Measurements from ENCODE around the gene SLX4IP.

- TF ChIP-seq, protein P1, sequence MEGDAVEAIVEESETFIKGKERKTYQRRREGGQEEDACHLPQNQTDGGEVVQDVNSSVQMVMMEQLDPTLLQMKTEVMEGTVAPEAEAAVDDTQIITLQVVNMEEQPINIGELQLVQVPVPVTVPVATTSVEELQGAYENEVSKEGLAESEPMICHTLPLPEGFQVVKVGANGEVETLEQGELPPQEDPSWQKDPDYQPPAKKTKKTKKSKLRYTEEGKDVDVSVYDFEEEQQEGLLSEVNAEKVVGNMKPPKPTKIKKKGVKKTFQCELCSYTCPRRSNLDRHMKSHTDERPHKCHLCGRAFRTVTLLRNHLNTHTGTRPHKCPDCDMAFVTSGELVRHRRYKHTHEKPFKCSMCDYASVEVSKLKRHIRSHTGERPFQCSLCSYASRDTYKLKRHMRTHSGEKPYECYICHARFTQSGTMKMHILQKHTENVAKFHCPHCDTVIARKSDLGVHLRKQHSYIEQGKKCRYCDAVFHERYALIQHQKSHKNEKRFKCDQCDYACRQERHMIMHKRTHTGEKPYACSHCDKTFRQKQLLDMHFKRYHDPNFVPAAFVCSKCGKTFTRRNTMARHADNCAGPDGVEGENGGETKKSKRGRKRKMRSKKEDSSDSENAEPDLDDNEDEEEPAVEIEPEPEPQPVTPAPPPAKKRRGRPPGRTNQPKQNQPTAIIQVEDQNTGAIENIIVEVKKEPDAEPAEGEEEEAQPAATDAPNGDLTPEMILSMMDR (IDR thresholded peaks at IDR 0.05 in 8 of 11, conservative IDR thresholded peaks at IDR 0.05 in 3 of 11), result no peak
- TF ChIP-seq POLR2A (IDR thresholded peaks at IDR 0.05), result no peak
Observed at GRCh38 chr20:10453241-10453640, 18.1 kb downstream of the SLX4IP start.
